Mucosa of gallbladder (tissue), 1 donor: ENCODE measurements around the gene AMOT. TPM values are rescaled to one million over a fixed set of nuclear protein-coding genes. Genes with fewer than 3 reads are reported as not detected.

Experiments used
- DNase-seq: peaks from one replicate; pipeline ENCODE4 v3.0.0-alpha.2; 2020; ENCODE audit warnings: low spot score
- total RNA-seq: library from RNA; stranded (reverse); gene quantifications from one replicate; pipeline ENCODE4 v1.2.1, GENCODE V29; 2021
- donor health status: DM: no; HTN: no; CAD: no.

The AMOT gene
- total RNA-seq, 1 donor from 2014 or later: 35.4 TPM

DNA sequence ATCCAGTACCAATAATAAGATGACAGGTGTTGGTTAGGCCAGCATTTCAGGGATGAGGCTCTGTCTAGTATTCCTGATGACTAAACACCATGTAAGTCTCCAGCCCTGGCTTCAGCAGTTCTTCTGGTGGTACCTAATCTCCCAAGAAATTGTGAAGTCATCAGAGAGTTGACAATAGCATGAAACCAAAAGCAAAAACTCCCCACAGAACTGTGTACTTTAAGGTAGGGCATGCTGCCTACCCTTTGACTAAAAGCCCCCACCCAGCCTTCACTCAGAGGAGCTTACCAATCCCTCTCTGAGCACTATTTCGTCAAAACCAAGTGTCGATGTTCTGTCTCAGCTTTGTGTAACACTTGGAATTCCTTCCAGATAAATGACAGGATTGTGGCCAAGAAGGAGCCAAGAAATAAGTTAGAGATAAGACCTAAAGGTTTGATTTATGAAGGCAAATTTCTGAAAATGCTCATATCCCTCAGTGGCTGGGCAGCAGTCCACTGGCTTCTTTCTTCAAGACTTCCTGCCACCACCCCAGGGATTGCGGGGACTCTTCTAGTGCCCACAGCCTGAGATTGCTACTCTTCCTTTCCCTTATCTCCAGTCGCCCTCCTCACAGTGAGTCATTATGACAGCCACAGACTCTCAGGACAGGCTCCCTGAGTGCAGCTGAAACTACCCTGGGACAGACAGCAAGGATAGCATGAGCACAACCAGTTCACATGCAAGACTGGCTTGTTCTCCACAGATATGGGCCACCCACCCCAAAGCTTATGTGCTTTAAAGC is 93.6 kb downstream of the AMOT start:
- no peak for DNase-seq

DNA sequence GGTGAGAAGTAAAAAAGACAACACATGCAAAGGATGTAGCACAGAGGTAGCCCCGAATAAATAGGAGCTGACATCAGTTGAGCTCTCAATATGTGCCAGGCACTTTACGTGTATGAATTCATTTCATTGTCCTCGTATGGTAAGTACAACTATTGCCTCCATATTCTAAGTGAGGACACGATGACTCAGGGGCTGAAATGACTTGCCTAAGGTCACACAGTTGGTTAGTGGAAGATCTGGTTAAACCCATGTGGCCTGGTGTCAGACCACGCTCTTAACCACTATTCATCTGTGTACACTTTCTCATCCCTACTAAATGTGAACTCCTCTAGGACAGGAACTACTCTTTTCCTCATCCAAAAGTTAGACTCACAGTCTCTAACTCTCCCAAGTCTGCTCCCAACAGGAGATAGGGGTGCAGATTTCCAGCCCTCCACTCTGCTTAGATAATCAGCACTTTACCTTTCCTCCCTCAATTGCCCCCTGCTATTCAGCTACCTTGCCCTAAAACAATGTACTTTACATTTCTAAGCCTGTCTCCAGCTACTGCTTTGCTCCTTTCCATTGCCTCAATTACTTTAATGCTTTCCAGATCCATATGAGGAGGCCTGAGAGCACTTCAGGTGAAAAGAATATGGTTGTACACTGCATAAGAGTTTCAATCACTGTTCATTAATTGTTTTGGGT is 102.1 kb downstream of the AMOT start:
- DNase-seq: no peak

DNA sequence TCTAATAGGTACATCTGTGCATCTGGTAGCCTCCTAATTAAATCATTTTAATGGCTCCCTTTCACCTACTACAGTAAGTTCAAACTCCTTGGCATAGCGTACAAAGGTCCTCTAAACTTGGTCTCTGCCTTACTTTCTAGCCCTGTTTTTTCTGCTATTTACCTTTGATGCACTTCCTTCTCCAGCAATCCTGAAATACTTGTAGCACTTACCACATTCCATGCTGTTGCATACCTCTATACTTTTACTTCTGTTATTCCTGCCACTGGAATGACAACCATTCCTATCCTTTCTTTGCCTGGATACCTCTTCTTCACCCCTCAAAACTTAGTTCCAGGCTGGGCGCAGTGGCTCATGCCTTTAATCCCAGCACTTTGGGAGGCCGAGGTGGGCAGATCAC is 104.3 kb downstream of the AMOT start:
- no peak for DNase-seq

DNA sequence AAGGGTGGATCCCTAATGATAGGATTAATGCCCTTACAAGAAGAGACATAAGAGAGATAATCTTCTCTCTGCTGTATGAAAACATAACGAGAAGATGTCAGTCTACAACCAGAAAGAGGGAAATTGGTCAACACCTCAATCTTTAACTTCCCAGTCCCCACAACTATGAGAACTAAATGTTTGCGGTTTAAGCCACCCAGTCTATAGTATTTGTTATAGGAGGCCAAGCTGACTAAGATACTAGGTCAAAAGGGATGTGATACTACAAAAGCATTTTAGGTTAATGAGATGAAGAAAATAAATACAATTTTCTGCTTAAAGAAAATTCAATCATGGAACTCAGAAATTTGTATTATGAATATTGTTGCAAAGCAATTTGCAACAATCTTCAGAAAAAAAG is 105.5 kb downstream of the AMOT start:
- DNase-seq: no peak

DNA sequence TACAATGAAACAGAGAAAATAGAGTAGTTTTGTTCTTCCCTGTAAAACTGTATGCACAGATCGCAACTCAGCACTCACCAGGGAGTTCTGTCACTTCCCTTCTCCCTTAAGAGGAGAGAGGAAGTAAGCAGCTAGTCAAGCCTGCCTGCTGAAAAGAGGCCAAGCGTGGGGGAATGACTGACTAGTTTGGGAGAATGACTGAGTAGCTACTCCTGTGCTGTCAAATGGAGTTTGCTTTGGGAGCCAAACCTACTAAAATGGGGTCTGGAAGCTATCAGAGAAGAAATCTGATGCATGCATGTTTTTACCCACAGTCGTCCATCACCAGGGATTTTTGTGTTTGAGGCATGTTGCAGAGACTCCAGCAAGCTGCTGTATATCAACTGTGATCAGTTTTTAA is 106.3 kb downstream of the AMOT start:
- no peak for DNase-seq

DNA sequence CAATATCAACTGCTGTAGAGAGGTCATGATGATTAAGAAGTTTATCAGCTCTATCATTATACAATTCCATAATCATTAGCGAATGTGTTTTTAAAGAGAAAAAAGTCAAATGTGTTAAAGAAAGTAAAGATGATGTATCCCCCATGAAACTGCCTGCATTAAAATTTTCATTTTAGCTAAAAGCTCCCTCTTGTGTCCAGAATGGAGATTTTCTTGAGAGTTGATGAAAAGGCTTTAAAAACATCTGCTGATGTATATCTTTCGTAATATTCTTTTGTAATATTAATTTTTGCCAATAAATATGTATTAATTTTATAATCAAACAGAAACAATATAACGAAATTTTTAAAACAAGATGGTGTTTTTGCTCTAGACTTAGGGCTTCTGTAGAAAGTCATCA is 108.8 kb downstream of the AMOT start:
- no peak for DNase-seq

Other genes with a start within 250 kb of the AMOT start
- not detected for gene LHFPL1, start 160.9 kb downstream of the AMOT start, total RNA-seq